Measurements from ENCODE around the gene MCCC1. TPM values are rescaled to one million over a fixed set of nuclear protein-coding genes. Genes with fewer than 3 reads are reported as not detected.

The MCCC1 gene
- total and polyA plus RNA-seq, 2 experiments from 2014 or later = 20.4 to 21.5 TPM

DNA sequence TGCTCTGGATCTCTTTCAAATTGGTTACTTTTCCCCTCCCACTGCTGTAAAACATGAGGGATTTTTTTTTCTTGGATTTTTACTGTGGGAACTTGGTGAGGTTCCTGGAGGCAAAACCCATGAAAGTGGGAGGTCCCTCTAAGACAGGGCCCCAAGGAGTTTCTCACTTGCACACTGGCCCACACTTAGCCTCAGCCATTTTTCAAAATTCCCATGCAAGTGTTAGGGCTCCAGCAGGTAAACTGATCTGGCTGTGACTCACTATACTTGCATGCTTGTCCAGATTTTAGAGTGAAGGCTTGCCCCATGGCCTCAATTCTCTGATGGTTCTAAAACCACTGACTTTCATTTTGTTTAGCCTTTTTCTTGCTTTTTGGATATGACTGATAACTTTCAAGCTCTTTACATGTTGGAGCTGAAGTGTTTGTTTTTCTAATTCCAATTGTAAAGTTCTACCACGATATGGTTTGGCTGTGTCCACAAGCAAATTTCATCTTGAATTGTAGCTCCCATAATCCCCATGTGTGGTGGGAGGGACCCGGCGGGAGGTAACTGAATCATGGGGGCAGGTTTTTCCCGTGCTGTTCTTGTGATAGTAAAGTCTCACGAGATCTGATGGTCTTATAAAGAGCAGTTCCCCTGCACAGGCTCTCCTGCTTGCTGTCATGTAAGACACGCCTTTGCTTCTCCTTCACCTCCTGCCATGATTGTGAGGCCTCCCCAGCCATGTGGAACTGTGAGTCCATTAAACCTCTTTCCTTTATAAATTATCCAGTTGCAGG, 37.7 kb downstream of the MCCC1 start:
- no peaks in the 10 kb centered on the region for H3K9me3 ChIP-seq (ENCODE audit: low read depth)
- H3K27ac ChIP-seq = no peak overlapping the region
- WGBS, 2 experiments (ENCODE audit: low coverage in 1 of 2, low lambda C conversion rate in 2 of 2, missing lambda C conversion rate in 2 of 2) = 90 to 93% methylated on average over 6 of the region's 6 CpGs
- no peaks in the 10 kb centered on the region for H3K79me2 ChIP-seq (ENCODE audit: insufficient read depth)
- no peak overlapping the region for H3K4me2 ChIP-seq (ENCODE audit: unreplicated experiment)
- no peaks in the 10 kb centered on the region for H3K27me3 ChIP-seq (replicated peaks; ENCODE audit: insufficient read depth)
- H3K4me3 ChIP-seq = no peak overlapping the region
- TF ChIP-seq EZH2 (IDR thresholded peaks at IDR 0.05; ENCODE audit: insufficient read depth, poor library complexity, severe bottlenecking) = no peak
- TF ChIP-seq EZH2phosphoT487 (IDR thresholded peaks at IDR 0.05; ENCODE audit: insufficient read depth, low read depth) = no peak
- H3K9ac ChIP-seq = no peak overlapping the region
- H3K4me1 ChIP-seq (ENCODE audit: insufficient read depth) = no peaks in the 10 kb centered on the region
- H2AFZ ChIP-seq = no peak overlapping the region
- H4K20me1 ChIP-seq (ENCODE audit: insufficient read depth) = no peaks in the 10 kb centered on the region
- no peaks in the 10 kb centered on the region for H3K9me2 ChIP-seq (ENCODE audit: insufficient read depth)
- in situ Hi-C loops (cut with MboI) = no loop called here
- no peaks in the 10 kb centered on the region for H3K36me3 ChIP-seq (ENCODE audit: low read depth)
- no peaks in the 10 kb centered on the region for H3F3A ChIP-seq (ENCODE audit: insufficient read depth)
- DNase-seq = no peak

DNA sequence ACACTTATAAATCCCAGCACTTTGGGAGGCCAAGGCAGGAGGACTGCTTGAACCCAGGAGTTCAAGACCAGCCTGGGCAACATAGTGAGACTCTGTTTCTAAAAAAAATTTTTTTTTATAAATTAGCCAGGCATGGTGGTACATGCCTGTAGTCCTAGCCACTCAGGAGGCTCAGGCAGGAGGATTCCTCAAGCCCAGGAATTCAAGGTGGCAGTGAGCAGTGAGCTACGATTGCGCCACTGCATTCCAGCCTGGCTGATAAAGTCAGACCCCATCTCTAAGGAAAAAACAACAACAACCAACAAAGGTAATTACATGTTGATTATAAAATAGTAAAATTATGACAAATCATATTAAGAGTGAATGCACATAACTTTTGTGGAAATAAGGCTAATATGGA, 40.9 kb downstream of the MCCC1 start:
- no peaks in the 10 kb centered on the region for H3K9me2 ChIP-seq (ENCODE audit: insufficient read depth)
- no peak overlapping the region for H3K4me2 ChIP-seq (ENCODE audit: unreplicated experiment)
- no peaks in the 10 kb centered on the region for H3K9me3 ChIP-seq (ENCODE audit: low read depth)
- H3K36me3 ChIP-seq (ENCODE audit: low read depth) = no peaks in the 10 kb centered on the region
- no peak for TF ChIP-seq EZH2phosphoT487 (IDR thresholded peaks at IDR 0.05; ENCODE audit: insufficient read depth, low read depth)
- TF ChIP-seq EZH2 (IDR thresholded peaks at IDR 0.05; ENCODE audit: insufficient read depth, poor library complexity, severe bottlenecking) = no peak
- H2AFZ ChIP-seq = no peak overlapping the region
- 95 to 100% methylated on average over 2 of the region's 2 CpGs for WGBS, 2 experiments (ENCODE audit: low coverage in 1 of 2, low lambda C conversion rate in 2 of 2, missing lambda C conversion rate in 2 of 2)
- no peaks in the 10 kb centered on the region for H3K27me3 ChIP-seq (replicated peaks; ENCODE audit: insufficient read depth)
- H3K27ac ChIP-seq = no peak overlapping the region
- in situ Hi-C loops (cut with MboI) = no loop called here
- no peak for DNase-seq
- no peak overlapping the region for H3K4me3 ChIP-seq
- H3F3A ChIP-seq (ENCODE audit: insufficient read depth) = no peaks in the 10 kb centered on the region
- no peaks in the 10 kb centered on the region for H3K4me1 ChIP-seq (ENCODE audit: insufficient read depth)
- no peaks in the 10 kb centered on the region for H4K20me1 ChIP-seq (ENCODE audit: insufficient read depth)
- no peak overlapping the region for H3K9ac ChIP-seq
- H3K79me2 ChIP-seq (ENCODE audit: insufficient read depth) = no peaks in the 10 kb centered on the region

DNA sequence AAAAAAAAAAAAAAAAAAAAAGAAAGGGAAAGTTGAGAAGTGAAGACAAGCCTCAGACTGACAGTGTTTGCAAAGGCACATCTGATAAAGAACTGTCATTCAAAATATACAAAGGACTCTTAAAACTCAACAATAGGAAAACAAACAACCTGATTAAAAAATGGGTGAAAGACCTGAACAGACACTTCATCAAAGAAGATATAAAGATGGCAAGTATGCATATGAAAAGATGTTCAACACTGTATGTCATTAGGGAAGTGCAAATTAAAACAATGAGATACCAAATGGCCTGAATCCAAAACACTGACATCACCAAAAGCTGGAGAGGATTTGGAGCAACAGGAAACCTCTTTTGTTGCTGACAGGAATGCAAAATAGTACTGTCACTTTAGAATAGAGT, 48.6 kb downstream of the MCCC1 start:
- Histone ChIP-seq H3K9me3 (ENCODE audit: low read depth) (no peaks in the 10 kb centered on the region), H3K36me3 (ENCODE audit: low read depth) (peaks cover 4% of the 10 kb centered on the region; the same call in 1 of the 2 replicates), H3K27me3 (replicated peaks; ENCODE audit: insufficient read depth) (no peaks in the 10 kb centered on the region), H3K9me2 (ENCODE audit: insufficient read depth) (no peaks in the 10 kb centered on the region), H3K79me2 (ENCODE audit: insufficient read depth) (no peaks in the 10 kb centered on the region), H3K4me1 (ENCODE audit: insufficient read depth) (no peaks in the 10 kb centered on the region), H3F3A (ENCODE audit: insufficient read depth) (no peaks in the 10 kb centered on the region), H3K4me2 (ENCODE audit: unreplicated experiment) (no peak overlapping the region), H3K27ac (no peak overlapping the region), H4K20me1 (ENCODE audit: insufficient read depth) (no peaks in the 10 kb centered on the region), H3K4me3 (no peak overlapping the region), H3K9ac (no peak overlapping the region), H2AFZ (no peak overlapping the region)
- no peak for DNase-seq
- TF ChIP-seq EZH2 (IDR thresholded peaks at IDR 0.05; ENCODE audit: insufficient read depth, poor library complexity, severe bottlenecking) = no peak
- no peak for TF ChIP-seq EZH2phosphoT487 (IDR thresholded peaks at IDR 0.05; ENCODE audit: insufficient read depth, low read depth)
- in situ Hi-C loops (cut with MboI) = no loop called here

DNA sequence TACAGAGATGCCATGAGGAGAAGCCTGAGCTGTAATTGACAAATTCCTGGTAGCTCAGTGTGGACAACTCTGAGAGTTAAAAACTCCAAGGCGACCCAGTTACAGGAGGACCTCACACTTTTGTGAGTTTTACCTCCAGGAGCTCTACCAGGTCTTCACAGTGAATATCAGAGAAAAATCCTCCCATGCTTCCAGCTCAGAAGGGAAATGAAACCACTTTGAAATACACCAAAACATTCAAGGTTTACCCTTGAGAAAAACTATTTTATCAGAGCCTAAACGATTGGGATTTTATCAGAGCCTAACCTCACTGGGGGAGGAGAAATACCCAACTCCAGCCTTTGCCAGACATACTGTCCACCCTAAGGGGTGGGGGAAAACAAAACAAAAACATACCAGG, 52.4 kb downstream of the MCCC1 start:
- Histone ChIP-seq H3K9me2 (ENCODE audit: insufficient read depth) (no peaks in the 10 kb centered on the region), H2AFZ (no peak overlapping the region), H3K27me3 (replicated peaks; ENCODE audit: insufficient read depth) (no peaks in the 10 kb centered on the region), H3K27ac (no peak overlapping the region), H4K20me1 (ENCODE audit: insufficient read depth) (no peaks in the 10 kb centered on the region), H3K36me3 (ENCODE audit: low read depth) (peaks cover 4% of the 10 kb centered on the region; the same call in 1 of the 2 replicates), H3K4me3 (no peak overlapping the region), H3K9me3 (ENCODE audit: low read depth) (no peaks in the 10 kb centered on the region), H3K9ac (no peak overlapping the region), H3K79me2 (ENCODE audit: insufficient read depth) (no peaks in the 10 kb centered on the region), H3K4me2 (ENCODE audit: unreplicated experiment) (no peak overlapping the region), H3F3A (ENCODE audit: insufficient read depth) (no peaks in the 10 kb centered on the region), H3K4me1 (ENCODE audit: insufficient read depth) (no peaks in the 10 kb centered on the region)
- 98 to 100% methylated on average over 2 of the region's 2 CpGs for WGBS, 2 experiments (ENCODE audit: low coverage in 1 of 2, low lambda C conversion rate in 2 of 2, missing lambda C conversion rate in 2 of 2)
- in situ Hi-C loops (cut with MboI) = no loop called here
- DNase-seq = no peak
- TF ChIP-seq EZH2phosphoT487 (IDR thresholded peaks at IDR 0.05; ENCODE audit: insufficient read depth, low read depth) = no peak
- TF ChIP-seq EZH2 (IDR thresholded peaks at IDR 0.05; ENCODE audit: insufficient read depth, poor library complexity, severe bottlenecking) = no peak
